Left cardiac atrium (tissue), 4 donors: ENCODE measurements around the gene NET1. TPM values are rescaled to one million over a fixed set of nuclear protein-coding genes. Genes with fewer than 3 reads are reported as not detected.

ENCODE experiments used
- ATAC-seq, 2 donors: fragments of 200-7000 bp; cut with Tn5 transposase; one replicate each; pipeline ENCODE4 v1.9.1; 2020; ENCODE audit warnings: mild to moderate bottlenecking in 2 of 2, moderate library complexity in 2 of 2
- DNase-seq: peaks from one replicate; pipeline ENCODE4 v3.0.0-alpha.2; 2020
- intact Hi-C, 2 donors: fragments of 100-400 bp; cut with DNase I; formaldehyde crosslinking; loops; one replicate each; pipeline versions ENCODE4 v1.14.1 to v1.15.1; 2022 to 2023
- total RNA-seq, 2 donors: library from RNA; stranded (reverse); fragmentation: NEBNext Ultra II Directional; extraction: Animal tissue kit (Norgen Biotek cat#: 25700); gene quantifications; one replicate each; pipeline ENCODE4 v1.2.1, GENCODE V29; 2021
- donor health status: DM: no; HTN: yes; CAD: no.
- donor health status: DM: no; HTN: yes; CAD: no; lungs with severe emphysema.
- donor health status: DM: yes; HTN: yes; CAD: no.
- donor health status: Dilated cardiomyopathy.

The NET1 gene
- total RNA-seq, 2 donors from 2014 or later = 25.6 to 36.4 TPM

DNA sequence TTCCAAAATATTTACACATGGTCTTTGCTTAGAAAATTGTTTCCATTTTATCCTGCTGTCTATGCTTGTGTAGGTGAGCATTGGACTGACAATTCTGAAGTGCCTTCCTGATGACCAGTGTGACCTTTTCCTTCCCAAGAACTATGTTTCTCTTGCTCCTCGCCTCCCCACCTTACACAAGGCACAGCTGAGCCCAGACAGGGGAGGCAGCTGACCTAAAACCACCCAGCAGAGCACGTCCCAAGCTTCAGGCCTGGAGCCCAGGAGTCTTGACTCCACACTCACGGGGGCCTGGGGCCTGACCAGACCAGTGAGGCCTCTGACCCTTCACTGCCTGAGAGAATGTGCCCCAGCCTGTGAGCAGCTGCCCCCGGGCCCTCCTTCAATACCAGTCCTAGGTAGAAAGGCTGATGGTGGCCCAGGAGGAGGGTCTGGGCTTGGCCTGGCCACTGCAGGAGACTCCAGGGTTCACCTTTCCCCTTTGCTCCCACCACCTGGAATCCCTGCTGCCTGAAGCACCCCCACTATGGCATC lies 80.0 kb downstream of the NET1 start:
- DNase-seq (no peak), ATAC-seq (no peak)
- intact Hi-C loops = no loop called here

DNA sequence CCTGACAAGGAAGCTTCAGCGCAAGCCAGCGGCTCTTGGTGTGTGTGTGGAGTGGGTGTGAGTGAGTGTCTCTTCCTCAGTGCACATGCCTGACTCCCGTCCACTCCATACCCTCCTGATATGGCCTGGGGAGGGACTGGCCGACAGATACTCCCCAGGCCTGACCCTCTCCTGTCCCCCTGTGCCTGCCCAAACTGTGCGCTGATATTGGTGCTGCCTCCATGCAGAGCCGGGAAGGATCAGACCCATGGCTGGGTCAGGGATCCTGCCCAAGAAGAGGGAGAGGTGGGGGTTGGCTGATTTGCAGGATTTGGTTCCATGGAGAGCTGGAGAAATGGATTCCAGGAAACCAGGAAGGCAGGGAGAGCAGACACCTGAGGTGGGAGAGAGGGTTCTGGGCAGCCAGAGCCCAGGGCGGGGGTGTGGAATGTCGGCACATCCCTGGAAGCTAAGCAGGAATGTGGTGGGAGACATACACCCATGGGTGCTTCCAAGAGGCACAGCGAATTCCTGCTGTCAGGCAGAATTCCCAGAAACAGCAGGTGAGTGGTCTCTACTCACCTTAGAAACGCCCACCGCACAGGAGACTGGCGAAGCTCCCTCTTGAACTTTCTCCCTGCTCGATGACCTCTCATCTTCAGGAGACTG lies 80.7 kb downstream of the NET1 start:
- DNase-seq (no peak), ATAC-seq (no peak)
- intact Hi-C loops = no loop called here

- DNase-seq = no peak
- intact Hi-C loops = no loop called here
Observed at GRCh38 chr10:5493691-5494090, 81.3 kb downstream of the NET1 start.

DNA sequence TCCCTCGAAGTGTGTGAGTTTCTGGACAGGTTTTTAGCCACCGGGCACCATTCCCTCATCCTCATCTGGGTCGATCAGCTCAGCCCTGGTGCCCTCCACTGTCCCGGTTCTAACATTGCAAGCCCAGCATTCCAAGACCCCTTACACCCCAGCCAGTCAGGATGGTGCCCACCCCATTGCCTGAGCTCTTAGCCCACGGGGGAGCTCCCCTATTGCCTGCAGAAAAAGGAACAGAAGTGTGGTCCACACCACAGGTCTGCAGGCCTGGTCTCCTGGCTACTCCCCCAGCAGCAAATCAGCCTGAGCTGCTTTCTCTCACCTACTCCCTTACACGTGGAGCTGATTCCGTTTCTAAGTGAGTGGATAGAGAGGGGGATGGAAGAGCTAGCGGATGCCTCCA lies 82.3 kb downstream of the NET1 start:
- intact Hi-C loops = no loop called here
- DNase-seq (no peak), ATAC-seq (no peak)

More at GRCh38 chr10:5493691-5494090, 81.3 kb downstream of the NET1 start:
- ATAC-seq = no peak

DNA sequence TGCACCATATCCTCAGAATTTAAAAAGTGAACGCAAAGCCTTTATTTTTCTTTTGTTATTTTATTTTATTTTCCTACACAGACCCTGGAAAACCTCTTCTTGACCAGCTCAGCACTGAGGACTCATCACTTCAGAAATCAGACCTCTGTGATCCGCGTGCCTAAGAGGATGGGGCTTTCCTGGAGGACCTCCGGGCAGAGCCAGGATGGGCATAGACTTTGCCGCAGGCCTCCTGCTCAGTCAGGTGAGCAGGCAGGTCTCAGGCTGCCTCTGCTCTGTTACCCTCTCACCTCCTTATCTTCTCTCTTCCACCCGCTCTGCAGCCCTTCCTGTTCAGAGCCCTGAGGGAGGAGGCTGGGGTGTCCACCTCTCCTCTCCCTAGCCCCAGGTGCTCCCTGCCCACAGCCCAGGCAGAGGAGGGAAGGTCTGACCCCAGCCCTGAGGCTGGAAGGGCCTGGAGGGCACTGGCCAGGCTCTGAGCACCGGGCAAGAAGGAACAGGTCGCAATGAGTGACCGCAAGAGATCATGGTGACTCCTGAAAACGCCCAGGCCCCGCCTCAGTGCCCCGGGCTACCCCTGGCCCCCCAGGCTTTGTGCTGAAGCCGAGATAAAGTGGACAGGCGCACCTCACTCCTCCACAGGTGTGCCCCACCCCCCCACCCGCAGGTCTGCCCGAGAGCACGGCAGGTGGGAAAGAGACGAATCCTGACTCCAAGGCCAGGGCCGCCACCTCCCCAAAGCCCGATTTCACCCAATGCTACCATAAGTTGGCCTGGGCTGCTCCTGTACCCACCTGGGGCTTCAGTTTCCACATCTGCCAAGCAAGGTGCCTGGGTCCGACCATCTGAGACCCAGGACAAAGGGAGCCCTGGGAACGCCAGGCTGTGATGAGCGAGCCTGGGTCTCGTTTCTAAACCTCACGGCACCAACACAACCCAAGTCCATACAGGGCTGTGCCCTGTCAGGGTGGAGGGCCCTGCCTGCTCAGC lies 84.2 kb downstream of the NET1 start:
- DNase-seq = no peak
- intact Hi-C loops = no loop called here
- ATAC-seq = no peak

DNA sequence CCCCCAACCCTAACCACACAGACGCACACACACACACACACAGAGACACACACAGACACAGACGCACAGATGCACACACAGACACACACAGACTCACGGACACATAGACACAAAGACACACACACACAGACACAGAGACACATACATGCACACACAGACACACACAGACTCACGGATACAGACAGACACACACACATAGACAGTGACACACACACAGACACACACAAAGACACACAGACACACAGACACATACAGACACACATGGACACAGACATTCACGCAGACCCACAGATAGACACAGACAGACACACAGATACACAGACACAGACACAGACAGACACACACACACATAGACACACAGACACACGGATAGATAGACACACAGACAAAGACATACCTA lies 84.9 kb downstream of the NET1 start:
- ATAC-seq (no peak), DNase-seq (no peak)
- intact Hi-C loops = no loop called here

DNA sequence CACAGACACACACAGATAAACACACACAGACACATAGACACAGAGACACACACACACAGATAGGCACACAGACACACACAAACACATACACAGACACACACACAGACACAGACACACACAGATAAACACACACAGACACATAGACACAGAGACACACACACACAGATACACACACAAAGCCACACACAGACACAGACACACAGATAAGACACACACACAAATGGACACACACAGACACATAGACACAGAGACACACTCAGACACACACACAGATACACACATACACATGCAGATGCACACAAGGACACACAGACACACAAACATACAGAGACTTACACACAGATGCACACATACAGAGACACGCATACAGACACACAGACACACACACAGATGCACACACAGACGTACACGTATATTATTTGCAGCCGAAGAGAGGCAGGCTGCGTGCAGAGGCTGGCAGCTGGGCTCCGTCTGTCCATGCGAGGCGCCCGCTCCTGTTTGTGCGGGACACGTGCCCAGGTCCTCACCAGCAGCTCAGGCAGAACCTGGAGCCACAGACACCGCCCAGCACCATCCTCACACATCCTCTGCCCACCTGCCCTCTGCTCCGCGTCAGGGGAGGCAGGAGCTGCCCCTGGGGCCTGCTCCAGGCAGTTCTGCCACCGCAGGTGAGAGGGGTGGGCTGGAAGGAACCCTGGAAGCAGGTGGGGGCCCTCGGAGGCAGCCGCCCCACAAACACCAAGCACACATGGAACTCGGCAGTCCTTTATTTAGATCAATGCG lies 85.8 kb downstream of the NET1 start:
- ATAC-seq = no peak
- intact Hi-C loops = no loop called here
- DNase-seq = no peak

GRCh38 chr10:5498791-5499492 lies 86.6 kb downstream of the NET1 start:
- intact Hi-C loops = no loop called here
- DNase-seq (no peak), ATAC-seq (no peak)

DNA sequence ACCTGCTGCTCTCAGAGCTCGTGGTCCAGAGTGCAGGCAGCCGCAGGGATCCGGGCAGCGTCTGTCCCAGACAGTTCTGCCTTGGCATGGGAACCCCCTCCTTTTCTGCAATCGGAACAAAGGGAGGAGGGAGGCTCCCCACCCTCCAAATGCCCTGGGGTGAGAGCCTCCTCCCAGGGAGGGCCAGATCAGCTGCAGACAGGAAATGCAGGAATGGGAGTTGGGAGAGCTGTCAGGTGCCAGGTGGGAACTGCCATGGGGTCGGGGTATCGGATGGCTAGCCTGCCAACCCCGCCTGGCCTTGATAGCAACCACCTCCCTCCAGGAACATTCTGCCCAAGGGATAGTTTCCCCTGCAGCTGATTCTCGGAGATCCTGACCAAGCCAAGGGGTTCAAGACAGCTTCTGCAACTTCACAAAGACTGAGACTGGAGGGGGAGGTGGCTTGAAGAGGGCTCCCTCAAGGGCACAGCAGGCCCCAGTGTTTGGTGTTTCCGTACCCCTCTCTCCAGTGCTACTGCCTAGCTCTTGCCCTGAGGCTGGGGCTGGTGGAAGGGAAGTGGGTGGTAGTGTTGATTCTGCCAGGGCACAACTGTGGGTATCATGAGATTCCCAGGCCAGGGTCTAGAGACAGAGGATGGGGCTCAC lies 87.3 kb downstream of the NET1 start, which contains the start of gene CALML5:
Gene CALML5, minus strand, starts transcription at position 78 of the 648 bp plus-strand sequence. CDS start 132 bp downstream, outside the sequence.
- intact Hi-C loops = no loop called here
- no peak for ATAC-seq

GRCh38 chr10:5500162-5500670 lies 87.9 kb downstream of the NET1 start:
- intact Hi-C loops = no loop called here
- ATAC-seq (no peak), DNase-seq (no peak)

More for the DNA sequence above, 87.3 kb downstream of the NET1 start, which contains the start of gene CALML5:
- DNase-seq = no peak

GRCh38 chr10:5500910-5501309 lies 88.6 kb downstream of the NET1 start:
- intact Hi-C loops = no loop called here
- DNase-seq (no peak), ATAC-seq (no peak)

- ATAC-seq = no peak
- DNase-seq = no peak
- intact Hi-C loops = no loop called here
Observed at GRCh38 chr10:5502061-5502521, 89.7 kb downstream of the NET1 start.

DNA sequence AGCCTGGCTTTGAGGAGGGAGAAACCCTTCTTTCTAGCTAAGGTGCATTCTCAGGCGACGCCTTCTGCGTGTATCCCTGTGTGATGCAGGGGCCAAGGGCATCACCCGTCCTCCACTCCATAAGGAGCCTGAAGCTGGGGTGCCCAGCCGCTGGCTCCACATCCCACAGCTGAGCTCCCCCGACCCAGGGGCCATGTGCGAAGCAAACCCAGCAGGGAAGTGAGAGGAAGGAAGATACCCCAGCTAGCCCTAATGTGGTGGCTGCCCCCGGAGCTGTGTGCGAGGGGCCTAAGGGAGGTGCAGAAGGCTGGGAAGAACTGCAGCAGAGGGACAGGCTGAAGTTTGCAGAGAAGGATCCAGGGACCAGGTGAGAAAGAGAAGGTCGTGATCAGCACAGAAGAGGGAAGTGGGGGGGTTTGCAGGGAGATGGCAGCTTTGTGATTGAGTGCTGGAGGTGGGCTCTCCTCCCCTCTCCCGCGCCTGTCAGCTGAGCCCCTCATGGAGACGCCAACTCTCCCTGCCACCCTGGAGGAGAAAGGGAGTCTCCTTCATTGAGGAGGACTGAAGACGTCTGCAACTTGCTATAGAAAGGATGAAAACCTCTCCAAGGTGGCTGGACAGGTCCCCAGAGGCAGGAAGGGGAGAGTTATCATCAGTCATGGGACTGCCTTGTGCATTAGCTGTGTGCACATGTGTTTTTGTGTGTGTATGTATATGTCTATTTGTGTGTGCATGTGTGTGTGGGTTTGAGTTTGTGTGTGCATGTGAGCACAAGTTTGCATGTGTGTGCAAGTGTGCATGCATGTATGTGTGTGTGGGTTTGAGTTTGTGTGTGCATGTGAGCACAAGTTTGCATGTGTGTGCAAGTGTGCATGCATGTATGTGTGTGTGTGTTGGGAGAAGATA lies 90.5 kb downstream of the NET1 start:
- intact Hi-C loops = no loop called here
- no peak for ATAC-seq
- DNase-seq = no peak

GRCh38 chr10:5503477-5503835 lies 91.1 kb downstream of the NET1 start:
- no peak for ATAC-seq

GRCh38 chr10:5504146-5505072 lies 92.1 kb downstream of the NET1 start:
- intact Hi-C loops = no loop called here
- no peak for ATAC-seq
- DNase-seq = no peak

More at GRCh38 chr10:5503477-5503835, 91.1 kb downstream of the NET1 start:
- intact Hi-C loops = no loop called here
- no peak for DNase-seq

- intact Hi-C loops = no loop called here
- DNase-seq = no peak
- ATAC-seq = no peak
Observed at GRCh38 chr10:5506246-5506645, 93.9 kb downstream of the NET1 start.
